ENCODE measurements around the gene NOB1.
"Not testable (repeated sequence)": the region's sequence is repeated elsewhere in the genome, so short reads cannot be mapped to it uniquely, and the experiment has no call there.

Gene NOB1

DNA sequence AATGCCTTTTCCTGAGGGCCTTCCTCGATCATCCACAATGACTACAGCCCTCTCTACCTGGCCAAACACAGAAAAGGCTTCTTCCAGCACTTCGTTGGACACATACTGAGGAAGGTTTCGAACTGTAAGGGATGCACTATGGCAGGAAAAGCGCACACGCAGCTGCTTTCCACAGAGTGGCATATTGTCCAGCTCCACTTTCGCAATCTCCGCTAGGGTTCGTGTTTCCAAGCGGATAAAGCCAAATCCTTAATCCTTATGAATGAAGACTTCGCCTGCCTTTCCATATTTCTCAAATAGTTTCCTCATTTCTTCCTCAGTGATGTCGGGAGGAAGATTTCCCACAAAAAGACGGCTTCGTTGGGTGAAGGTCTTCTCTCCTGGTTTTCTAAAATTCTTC is 2.6 kb upstream of the NOB1 start:
- not testable (repeated sequence) for DNase-seq

DNA sequence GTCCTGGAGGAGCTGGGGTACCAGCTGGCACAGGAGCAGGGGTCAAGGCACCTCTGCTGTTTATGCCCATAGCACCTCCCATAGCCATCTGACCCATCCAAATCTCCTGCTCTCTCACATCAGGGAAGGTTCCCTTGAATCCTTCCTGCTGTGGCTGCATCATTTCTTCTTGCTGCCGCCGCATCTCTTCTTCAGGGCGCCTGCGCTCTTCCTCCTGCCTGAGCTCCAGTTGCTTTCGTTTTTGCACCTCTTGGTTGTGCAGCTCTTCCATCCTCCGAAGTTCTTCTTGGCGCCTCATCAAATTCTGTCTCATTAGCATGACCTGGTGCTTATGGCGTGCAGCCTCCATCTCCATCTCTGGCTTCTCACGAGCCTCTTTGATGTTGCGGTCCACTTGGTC is 2.0 kb upstream of the NOB1 start:
- no peak for DNase-seq

DNA sequence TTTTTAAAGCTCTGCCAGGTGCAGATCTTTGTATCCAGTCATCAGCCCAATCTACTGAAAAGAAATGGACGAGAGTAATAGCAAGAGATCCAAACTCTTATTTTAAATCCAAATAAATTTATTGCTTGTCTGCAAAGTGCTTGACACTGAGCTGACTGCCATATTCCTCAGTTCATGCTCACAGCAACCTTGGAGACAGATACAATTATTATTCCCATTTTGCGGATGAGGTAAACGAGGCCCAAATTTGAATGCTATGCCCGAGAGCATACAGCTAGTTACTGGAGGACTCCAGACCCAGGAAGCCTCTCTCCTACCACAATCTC is 620 bp downstream of the NOB1 start:
- DNase-seq: peak; percentile 27

DNA sequence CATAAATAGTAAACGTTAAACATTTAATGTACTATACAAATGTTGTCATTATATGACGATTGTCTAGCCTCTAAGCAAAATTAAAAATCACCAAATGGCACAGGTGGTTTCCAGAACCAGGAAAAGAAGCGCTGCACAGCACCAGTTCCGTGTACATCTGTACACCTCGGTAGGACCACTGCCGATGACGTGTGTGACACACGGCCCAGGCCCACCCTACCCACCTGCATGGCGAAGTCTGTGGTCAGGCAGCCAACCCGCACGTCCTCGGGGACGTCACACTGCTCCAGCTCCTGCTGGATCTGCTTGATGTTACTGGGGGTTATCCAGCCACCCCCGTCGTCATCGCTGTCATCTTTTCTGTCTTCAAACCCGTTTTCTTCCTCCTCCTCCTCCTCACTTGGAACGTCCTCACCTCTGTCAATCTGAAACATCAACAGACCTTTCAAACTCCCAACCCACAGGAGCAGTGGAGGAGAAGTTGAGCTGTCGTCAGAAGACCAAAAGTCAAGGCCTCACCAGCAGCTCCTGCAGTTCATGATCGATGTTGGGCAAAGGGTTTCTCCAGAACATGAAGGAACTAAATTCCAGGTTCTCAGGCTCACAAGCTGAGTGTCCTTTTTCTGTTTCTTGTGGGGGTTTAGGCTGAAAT is 5.9 kb downstream of the NOB1 start:
- no peak for DNase-seq

DNA sequence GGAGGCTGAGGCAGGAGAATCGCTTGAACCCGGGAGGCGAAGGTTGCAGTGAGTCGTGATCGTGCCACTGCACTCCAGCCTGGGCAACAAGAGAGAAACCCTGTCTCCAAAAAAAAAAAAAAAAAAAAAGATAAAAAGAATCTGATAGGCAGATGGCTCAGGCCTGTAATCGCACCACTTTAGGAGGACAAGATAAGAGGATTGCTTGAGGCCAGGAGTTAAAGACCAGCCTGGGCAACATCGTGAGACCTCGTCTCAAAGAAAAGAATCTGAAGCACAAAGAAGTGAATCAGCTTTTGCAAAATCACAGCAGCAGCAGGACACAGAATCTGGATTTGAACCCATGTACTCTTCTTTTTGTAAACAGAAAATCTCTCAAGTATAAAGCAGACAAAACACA is 7.6 kb downstream of the NOB1 start:
- no peak for DNase-seq

DNA sequence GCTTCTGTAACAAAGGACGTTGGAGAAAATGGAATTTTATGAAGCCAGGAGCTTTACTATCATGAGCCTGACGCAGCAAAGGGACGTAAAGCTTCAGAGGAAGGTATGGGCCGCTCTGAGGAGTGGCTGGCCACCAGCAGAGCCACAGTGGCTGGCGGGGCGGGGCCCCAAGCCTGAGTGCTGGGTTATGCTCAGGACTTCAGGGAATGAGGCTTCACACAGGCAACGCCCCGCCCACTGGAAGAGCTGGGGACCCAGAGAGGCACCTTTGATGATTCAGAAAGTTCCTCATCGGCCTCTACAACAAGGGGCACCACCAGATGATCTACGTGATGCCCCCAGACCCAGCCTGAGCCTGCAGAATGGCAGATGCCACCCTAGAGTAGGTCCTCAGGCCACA is 8.8 kb downstream of the NOB1 start:
- no peak for DNase-seq

DNA sequence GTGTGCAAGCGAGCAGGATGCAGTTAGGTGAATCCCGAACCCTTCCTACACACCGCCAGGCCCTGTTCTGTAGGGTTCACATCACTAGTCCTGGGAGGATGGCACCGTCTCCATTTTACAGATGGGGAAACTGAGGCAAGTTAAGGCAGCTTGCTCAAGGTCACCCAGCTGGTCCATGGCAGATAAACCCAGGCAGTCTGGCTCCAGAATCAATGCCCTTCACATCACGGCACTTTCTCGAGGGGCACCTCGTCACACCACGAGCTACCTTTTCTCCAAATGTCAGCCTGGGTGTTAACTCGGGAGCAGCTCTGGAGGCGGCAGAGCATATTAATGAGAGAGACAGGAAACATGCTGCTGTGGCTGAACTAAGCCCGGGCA is 9.5 kb downstream of the NOB1 start:
- no peak for DNase-seq

DNA sequence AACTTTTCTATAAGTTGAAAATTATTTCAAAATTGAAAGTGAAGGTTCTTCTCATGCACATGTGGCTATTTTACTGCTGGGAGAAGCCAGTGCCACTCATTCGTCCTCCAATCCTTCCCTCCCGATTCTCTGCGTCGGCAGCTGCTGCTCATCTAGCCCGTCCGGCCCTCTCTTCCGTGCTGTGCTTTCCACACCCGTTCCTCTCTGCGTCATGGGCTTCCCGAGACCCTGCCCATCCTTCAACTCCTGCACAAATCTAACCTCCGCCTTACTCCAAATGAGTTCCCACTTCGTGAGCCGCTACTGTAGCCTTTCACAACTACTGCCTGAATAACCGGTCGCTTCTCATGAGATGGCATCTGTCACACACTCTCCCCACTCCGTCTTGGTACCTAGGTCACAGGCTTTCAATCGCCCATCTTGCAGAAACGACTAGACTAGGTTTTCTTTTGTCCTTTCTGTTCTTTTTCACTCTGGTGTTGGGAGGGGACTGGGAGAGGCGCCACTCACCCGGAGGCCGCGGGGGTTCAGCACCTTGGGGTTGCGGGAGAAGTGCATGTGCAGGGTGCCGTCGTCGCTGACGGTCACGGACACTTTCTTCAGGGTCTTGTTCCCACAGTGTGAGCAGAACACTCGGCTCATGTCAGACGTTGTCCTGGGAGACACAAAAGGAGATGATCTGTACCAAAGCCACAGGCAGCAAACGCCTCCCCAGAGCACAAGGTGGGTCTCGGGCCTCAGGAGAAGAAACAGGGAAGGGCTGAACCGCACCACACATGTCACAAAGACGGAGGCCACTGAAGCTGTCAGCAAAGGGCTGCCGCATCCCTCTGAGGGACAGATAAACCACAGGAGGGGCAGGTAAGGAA is 10.1 kb downstream of the NOB1 start:
- DNase-seq: no peak

DNA sequence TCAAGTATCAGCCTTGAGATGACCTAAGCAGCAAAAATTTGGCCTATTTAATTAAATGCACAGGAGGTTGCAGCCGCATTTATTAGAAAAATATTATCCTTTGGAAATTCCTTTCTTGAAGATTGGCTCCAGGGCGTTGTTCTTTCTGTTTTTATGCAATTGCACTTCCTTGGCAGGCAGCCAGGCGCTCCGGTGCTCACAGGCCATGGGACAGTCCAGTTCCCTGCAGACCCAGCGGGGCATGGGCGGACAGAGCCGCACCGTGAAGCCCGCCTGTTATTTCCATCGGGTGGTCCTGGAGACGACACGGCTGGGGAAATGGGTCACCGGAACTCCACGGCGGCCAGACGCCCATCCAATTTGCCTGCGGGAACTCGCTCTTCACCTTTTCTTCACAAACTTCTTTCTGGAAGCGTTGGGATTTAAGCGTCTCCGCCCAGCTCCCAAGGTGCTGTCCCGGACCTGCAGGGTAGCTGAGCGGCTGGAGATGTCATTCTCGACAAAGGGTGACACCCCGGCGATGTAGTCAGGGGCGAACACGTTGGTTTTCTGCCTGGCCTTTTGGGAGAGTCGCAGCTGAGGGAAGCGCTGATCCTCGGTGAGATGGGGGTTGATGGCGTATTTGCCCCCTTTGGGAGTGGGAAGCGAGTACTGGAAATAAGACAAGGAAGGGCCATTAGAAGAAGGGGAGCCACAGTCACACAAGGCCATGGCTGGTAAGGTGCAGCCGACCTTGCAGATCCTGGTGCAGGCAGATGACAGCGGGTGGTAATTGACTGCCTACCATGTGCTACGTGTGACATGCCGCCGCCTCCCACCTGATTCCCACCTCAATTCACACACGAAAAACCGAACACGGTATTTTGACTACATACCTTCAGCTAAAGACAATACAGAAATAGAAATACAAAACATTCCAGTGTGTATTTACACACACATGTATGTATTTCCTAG is 12.5 kb downstream of the NOB1 start:
- DNase-seq: peak; percentile 3

DNA sequence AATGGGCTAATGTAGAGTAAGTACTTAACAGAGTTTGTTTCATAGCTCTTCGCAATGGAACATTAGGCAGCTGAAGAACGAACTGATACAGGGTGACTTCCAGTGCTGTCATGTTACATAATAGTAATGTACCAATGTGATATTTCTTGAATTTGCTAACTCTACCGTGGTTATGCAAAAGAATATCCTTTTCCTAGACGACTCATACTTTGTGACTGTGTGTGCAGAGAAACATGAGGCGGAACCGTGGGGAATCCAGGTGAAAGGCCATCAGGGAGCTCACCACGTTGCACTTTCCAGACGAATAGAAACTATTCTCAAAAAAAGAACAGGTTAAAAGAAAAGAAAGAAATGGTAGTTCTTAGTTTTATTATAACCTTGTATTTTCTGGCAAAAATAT is 13.2 kb downstream of the NOB1 start:
- DNase-seq: no peak

DNA sequence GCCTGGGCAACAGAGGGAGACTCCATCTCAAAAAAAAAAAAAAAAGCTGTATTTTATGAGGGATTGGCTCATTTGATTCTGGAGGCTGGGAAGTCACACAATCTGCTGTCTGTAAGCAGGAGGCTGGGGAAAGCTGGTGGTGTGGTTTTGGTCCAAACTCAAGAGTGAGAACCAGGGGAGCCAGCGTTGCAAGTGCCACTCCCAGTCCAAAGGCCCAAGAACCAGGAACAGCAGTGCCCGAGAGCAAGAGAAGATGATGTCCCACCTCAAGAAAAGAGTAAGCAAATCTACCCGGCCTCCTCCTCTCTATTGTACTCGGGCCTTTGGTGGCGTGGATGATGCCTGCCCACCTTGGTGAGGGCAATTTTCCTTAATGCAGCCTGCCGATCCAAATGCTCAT is 22.6 kb downstream of the NOB1 start:
- DNase-seq: no peak

DNA sequence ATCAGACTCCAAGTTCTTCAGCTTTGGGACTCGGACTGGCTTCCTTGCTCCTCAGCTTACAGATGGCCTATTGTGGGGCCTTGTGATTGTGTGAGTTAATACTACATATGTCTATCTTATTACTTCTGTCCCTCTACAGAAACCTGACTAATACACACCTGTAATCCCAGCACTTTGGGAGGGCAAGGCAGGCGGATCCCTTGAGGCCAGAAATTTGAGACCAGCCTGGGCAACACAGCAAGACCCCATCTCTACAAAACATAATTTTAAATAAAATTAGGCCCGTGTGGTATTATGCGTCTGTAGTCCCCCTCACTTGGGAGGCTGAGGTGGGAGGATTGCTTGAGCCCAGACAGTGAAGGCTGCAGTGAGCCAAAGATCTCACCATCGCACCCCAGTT is 23.4 kb downstream of the NOB1 start:
- not testable (repeated sequence) for DNase-seq

DNA sequence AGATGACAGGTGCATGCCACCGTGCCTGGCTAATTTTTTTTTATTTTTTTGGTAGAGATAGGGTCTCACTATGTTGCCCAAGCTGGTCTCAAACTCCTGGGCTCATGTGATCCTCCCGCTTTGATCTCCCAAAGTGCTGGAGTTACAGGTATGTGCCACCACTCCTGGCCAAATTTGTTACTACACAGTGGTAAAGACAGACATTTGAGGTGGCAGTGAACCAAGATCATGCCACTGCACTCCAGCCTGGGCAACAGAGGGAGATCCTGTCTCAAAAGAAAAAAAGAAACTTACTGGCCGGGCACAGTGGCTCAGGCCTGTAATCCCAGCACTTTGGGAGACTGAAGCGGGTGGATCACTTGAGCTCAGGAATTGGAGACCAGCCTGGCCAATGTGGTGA is 25.7 kb downstream of the NOB1 start:
- not testable (repeated sequence) for DNase-seq

DNA sequence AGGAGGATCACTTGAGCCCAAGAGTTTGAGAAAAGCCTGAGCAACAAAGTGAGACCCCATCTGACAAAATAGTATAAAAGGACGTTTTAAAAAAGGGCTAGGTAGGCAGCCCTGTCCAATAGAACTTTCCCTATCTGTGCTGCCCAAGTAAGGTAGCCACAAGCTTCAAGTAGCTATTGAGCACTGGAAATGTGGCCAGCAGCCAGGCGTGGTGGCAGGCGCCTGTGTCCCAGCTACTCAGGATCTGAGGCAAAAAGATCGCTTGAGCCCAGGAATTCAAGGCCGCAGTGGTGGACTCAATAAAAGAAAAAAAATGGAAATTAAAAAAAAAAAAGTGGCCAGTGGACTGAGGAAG is 26.8 kb downstream of the NOB1 start:
- DNase-seq: peak; percentile 2

DNA sequence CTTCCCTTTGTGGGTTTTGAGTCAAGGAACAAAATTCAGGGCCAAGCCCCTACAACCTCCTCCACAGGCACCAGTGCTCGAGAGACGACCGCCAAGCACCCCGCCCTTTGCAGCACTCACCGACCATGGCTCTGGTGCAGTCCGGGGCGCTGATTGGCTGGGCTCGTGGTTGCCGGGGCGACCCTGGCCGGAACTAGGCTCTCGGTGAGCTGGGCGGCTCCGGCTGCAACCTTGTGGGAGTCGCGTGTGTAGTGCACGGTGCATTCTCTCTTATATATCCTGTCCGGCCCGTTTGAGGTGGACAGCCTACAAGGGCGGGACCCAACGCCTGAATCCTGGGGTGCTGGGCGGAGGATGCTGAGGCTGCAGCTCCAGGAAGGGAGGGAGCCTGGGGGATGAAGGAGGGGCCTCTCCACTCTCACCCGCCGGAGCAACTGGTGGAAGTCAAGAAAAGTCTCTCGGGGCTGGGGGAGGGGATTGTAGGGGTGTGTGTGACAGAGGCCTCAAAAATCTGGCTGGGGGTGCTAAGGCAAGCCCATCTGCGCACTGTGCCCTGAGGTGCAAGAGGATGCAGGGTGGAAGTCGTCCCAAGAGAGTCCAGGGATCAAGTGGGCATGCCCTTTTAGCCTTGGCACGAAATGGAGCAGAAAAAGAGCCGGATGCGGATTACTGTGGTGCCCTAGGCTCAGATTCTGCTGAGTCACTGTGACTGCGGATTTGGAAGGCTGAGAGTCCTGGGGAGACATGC is 28.2 kb downstream of the NOB1 start, which contains the start of gene NQO1:
NQO1 (minus strand) TSS at position 248 of the 748 bp plus-strand sequence; CDS start at position 127, 121 bp downstream.
- DNase-seq: peak; percentile 96

DNA sequence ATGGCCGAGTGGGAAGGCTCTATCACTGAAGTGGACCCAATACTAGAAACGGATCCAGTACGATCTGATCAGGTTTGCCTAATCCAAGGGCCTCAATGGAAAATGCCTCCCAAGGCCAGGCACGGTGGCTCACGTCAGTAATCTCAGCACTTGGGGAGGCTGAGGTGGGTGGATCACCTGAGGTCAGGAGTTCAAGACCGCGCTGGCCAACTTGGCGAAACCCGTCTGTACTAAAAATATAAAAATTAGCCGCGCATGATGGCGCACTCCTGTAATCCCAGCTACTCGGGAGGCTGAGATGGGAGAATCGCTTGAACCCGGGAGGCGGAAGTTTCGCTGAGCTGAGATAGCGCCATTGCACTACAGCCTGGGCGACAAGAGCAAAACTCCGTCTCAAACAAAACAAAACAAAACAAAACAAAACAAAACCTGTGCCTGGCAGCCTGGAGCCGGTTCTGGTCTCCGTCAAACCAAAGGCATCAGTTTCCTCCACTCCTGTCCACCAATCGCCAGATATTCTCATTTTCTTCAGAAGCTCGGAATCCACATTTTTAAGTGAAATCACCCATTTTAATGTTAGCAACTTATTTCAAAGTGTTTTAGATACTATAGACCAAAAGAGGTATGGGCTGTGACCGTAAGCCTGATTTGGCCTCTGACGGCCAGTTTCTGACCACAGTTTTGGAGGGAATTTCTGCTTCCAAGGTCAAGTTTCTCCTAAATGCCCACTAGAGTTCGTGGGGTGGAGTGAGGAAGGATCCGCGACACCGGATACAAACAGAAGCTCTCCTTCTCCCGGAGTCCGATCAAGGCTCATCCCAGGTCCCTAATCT is 29.0 kb downstream of the NOB1 start:
- peak; percentile 51 for DNase-seq

DNA sequence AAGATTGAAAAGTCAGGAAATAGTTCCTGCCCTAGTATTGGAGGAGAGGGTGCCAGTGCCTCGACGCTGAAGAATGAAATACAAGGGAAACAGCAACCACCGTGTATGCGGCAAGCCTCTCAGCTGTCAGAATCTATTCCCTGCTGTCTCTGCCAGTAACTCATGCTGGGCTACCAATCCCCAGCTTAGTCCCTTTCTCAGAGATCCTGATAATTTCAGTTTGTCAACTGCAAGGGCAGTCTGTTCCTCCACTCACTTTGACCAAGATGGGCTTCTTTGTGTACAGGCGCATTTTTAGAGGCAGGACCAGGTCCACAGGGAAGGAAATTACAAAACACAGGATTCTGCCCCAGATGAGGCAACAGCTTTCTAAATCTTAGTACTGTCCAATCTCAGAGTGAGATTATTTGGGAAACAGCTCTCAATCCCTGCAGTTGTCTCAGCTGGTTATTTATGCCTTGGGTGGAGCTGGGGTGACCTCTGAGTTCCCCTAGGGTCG is 29.7 kb downstream of the NOB1 start:
- peak; percentile 9 for DNase-seq

DNA sequence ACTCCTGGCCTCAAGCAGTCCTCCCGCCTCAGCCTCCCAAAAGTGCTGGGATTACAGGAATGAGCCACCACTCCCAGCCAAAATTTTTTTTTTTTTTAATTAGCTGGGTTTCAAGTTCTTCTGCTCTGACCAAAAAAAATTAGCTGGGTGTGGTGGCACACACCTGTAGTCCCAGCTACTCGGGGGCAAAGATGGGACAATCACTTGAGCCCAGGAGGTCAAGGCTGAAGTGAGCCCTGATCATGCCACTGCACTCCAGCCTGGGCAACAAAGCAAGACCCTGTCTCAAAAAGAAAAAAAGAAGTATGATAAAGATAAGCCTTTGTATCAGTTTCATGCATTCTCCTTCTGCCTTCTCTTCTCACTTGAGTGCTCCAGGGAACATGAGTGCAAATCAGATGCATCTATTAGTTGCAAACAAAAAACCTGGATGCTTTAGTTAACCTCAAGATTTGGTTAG is 30.3 kb downstream of the NOB1 start:
- no peak for DNase-seq

DNA sequence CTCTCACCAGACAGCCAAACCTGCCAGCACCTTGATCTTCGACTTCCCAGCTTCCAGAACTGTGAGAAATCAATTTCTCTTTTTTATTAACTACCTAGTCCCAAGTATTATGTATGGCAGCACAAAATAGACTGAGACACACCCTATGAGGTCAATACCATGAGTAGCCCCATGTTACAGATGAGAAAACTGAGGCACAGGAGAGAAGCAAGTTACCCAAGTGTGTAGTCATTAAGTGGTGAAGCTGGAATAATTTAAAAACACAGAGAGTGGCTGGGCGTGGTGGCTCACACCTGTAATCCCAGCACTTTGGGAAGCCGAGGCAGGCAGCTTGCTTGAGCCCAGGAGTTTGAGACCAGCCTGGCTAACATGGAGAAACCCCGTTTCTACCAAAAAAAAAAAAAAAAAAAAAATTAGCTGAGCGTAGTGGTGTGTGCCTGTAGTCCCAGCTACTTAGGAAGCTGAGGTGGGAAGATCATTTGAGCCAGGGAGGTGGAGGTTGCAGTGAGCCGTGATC is 33.2 kb downstream of the NOB1 start:
- no peak for DNase-seq

DNA sequence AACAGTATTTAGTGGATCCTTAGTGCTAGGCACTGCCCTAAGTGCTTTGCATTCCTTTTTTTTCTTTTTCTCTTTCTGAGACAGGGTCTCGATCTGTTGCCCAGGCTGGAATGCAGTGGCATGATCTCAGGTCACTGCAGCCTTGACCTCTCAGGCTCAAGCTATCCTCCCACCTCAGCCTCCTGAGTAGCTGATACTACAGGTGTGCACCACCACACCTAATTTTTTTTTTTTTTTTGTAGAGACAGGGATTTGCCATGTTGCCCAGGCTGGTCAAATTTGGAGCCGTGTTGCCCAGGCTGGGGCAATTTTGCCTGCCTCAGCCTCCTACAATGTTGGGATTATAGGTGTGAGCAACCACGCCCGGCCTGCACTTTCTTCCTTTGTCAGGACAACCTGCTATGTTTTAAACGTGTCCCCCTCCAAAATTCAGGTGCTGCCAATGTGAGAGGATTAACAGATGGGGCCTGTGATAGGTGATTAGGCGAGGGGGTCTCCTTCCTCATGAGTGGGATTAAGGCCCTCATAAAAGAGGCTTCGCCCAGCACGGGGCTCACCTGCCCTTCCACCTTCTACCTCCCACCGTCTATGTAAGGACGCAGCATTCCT is 33.8 kb downstream of the NOB1 start:
- no peak for DNase-seq
